ENCODE data around the gene INTS6.

The INTS6 gene

DNA sequence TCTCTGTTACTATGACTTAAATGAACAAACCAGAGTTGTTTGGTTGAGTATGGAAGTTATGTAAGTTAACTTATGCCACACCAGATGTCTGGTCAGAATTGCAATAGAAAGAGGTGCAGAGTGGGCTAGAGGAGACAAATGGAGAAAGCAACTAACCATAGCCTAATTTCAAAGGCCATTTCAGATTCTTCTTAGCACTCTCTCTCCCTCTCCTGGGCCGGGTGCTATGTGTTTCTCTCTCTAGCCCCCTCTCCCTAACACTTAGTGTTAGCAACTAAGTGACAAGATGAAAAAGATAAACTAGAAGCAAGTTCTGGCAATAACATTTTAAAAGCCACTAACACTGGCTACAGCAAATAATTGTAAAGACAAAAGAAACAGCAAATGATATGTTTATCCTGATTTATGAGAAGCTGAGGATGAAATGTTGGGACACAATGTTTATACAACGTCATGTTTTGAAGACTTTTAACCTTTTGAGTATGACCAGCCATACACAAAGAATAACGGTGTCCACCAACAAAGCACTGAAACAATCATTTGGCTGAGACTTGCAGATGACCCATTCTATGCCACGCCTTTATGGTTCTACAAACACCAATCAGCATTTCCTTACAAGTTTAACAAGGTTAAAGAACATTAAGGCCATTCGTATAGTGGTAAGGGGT is 94.8 kb downstream of the INTS6 start:
- in situ Hi-C loops (cut with MboI; ENCODE audit: low pct_unique_long_range_greater_than_20kb, low sequenced_read_pairs, unreplicated experiment), result no loop called here
- TF ChIP-seq, protein P1, sequence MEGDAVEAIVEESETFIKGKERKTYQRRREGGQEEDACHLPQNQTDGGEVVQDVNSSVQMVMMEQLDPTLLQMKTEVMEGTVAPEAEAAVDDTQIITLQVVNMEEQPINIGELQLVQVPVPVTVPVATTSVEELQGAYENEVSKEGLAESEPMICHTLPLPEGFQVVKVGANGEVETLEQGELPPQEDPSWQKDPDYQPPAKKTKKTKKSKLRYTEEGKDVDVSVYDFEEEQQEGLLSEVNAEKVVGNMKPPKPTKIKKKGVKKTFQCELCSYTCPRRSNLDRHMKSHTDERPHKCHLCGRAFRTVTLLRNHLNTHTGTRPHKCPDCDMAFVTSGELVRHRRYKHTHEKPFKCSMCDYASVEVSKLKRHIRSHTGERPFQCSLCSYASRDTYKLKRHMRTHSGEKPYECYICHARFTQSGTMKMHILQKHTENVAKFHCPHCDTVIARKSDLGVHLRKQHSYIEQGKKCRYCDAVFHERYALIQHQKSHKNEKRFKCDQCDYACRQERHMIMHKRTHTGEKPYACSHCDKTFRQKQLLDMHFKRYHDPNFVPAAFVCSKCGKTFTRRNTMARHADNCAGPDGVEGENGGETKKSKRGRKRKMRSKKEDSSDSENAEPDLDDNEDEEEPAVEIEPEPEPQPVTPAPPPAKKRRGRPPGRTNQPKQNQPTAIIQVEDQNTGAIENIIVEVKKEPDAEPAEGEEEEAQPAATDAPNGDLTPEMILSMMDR (IDR thresholded peaks at IDR 0.05; ENCODE audit: extremely low read depth, insufficient read depth, missing control alignments), result no peak
- no peak for DNase-seq (ENCODE audit: low spot score)

DNA sequence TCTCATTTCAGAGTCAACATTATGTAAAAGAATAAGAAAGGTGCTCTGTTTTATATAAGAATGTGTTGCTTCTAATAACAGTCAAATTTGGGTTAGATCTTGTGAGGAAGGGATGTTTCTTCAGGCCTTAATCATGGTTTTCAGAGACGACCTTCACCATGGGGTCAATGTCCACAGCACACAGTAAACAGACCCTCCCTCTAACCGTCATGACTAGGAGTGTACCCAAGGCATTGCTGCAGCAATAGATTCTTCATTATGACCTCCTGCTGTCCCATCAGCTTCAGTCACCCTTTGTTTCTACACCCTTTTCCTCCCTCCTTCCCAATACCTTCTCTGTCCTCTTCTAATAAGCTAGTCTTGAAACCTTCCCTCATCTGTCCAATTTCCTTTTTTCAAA is 97.6 kb downstream of the INTS6 start:
- no peak for DNase-seq (ENCODE audit: low spot score)
- TF ChIP-seq, protein P1 (IDR thresholded peaks at IDR 0.05; ENCODE audit: extremely low read depth, insufficient read depth, missing control alignments), result no peak
- in situ Hi-C loops (cut with MboI; ENCODE audit: low pct_unique_long_range_greater_than_20kb, low sequenced_read_pairs, unreplicated experiment), result no loop called here

DNA sequence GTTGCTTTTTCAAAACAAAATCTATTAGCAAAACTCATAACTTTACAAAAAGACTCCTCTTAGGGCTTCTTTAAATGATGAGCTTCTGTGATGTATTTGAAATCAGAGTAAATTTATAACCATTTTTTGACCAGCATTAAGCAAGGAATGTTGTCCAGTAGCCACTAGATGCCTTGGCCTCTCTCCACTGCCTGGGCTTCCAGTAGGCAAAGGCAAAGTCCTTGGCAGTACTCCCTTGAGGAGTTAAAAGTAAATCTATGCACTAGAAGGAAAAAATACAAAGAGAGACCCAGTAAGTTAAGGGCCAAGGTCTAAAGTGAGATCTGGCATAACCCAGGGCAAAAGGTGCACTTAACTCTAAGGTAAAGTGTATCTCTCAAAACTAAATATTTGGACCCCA is 103.8 kb downstream of the INTS6 start:
- DNase-seq (ENCODE audit: low spot score), result no peak
- TF ChIP-seq, protein P1 (IDR thresholded peaks at IDR 0.05; ENCODE audit: extremely low read depth, insufficient read depth, missing control alignments), result no peak
- in situ Hi-C loops (cut with MboI; ENCODE audit: low pct_unique_long_range_greater_than_20kb, low sequenced_read_pairs, unreplicated experiment), result no loop called here

GRCh38 chr13:51348069-51348967 is 104.5 kb downstream of the INTS6 start:
- in situ Hi-C loops (cut with MboI; ENCODE audit: low pct_unique_long_range_greater_than_20kb, low sequenced_read_pairs, unreplicated experiment), result no loop called here
- DNase-seq (ENCODE audit: low spot score), result no peak
- TF ChIP-seq, protein P1 (IDR thresholded peaks at IDR 0.05; ENCODE audit: extremely low read depth, insufficient read depth, missing control alignments), result no peak

DNA sequence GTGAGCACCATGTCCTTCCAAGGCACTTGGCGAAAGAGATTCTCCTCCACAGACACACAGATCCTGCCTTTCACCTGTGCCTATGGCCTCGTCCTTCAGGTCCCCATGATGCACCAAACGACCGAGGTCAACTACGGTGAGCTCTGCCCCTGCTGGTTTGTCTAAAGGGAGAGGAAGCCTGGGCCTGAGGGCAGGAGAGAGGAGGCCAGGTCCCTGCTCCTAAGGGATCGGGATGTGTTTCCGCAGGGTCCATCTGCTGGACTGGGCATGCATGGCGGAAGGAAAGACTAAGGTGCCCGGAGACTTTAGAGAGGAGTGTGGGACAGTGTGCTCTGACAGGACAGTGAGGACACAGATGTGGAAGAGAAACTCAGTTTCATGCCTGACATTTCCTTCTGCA is 105.7 kb downstream of the INTS6 start:
- no peak for DNase-seq (ENCODE audit: low spot score)
- TF ChIP-seq, protein P1 (IDR thresholded peaks at IDR 0.05; ENCODE audit: extremely low read depth, insufficient read depth, missing control alignments), result no peak
- in situ Hi-C loops (cut with MboI; ENCODE audit: low pct_unique_long_range_greater_than_20kb, low sequenced_read_pairs, unreplicated experiment), result no loop called here

- in situ Hi-C loops (cut with MboI; ENCODE audit: low pct_unique_long_range_greater_than_20kb, low sequenced_read_pairs, unreplicated experiment), result no loop called here
- TF ChIP-seq, protein P1 (IDR thresholded peaks at IDR 0.05; ENCODE audit: extremely low read depth, insufficient read depth, missing control alignments), result no peak
- no peak for DNase-seq (ENCODE audit: low spot score)
Measured at GRCh38 chr13:51346397-51346796, 106.4 kb downstream of the INTS6 start.
